ENCODE data around the gene PPP1R14C. TPM values are rescaled to one million over a fixed set of nuclear protein-coding genes. Genes with fewer than 3 reads are reported as not detected.

The PPP1R14C gene
- total and polyA plus RNA-seq, 2 donors (not counting 3 experiments of a cell fraction or from before 2014, with no cell fraction given): not detected

GRCh38 chr6:150203871-150204545 is 61.2 kb downstream of the PPP1R14C start:
- H3K36me3 ChIP-seq (ENCODE audit: control insufficient read depth in 2 of 2, extremely low read depth in 1 of 2, insufficient read depth in 2 of 2, low read length in 2 of 2): no peaks in the 10 kb centered on the region
- no TSS peak for BruUV-seq (replicated peaks)
- dilution Hi-C loops (cut with MboI; ENCODE audit: extremely low pct_ligation_motif_present, low sequenced_read_pairs) (no loop called here), intact Hi-C loops (cut with micrococcal nuclease) (no loop called here)
- H2AFZ ChIP-seq (ENCODE audit: low read depth, low read length): no peak overlapping the region
- H3K4me3 ChIP-seq (replicated peaks in 1 of 3; ENCODE audit: insufficient read depth in 1 of 3, low read depth in 1 of 3, low read length in 3 of 3): no peak overlapping the region
- TF ChIP-seq CTCF (IDR thresholded peaks at IDR 0.05; ENCODE audit: extremely low read depth in 1 of 2, insufficient read depth in 1 of 2, low read depth in 1 of 2, low read length in 2 of 2) (no peak), POLR2A (IDR thresholded peaks at IDR 0.05; ENCODE audit: low read depth, low read length) (no peak), POLR2AphosphoS5 (IDR thresholded peaks at IDR 0.05; ENCODE audit: insufficient read depth, low read depth, low read length) (no peak), MYC (IDR thresholded peaks at IDR 0.05; ENCODE audit: low read depth, low read length) (no peak), MAX (IDR thresholded peaks at IDR 0.05; ENCODE audit: insufficient read depth, insufficient read length) (no peak)
- no peaks in the 10 kb centered on the region for H3K9me3 ChIP-seq (replicated peaks; ENCODE audit: control insufficient read depth, insufficient read depth, low read length)
- H3K9me1 ChIP-seq (replicated peaks; ENCODE audit: control insufficient read depth, extremely low read depth, insufficient read depth, low read length): no peaks in the 10 kb centered on the region
- H4K20me1 ChIP-seq (replicated peaks; ENCODE audit: control insufficient read depth, extremely low read depth, insufficient read depth, low read length): no peaks in the 10 kb centered on the region
- H3K79me2 ChIP-seq (ENCODE audit: control insufficient read depth, insufficient read depth, low read length): no peaks in the 10 kb centered on the region
- no peak overlapping the region for H3K27ac ChIP-seq (ENCODE audit: insufficient read depth, low read depth, low read length)
- no peaks in the 10 kb centered on the region for H3K4me1 ChIP-seq (ENCODE audit: control insufficient read depth, extremely low read depth, insufficient read depth, low read length)
- CTCF ChIA-PET: no interaction called here
- DNase-seq (ENCODE audit: low read depth, low spot score) (no peak), FAIRE-seq (no peak)
- no peak overlapping the region for H3K4me2 ChIP-seq (ENCODE audit: insufficient read depth, low read length)
- no peaks in the 10 kb centered on the region for H3K27me3 ChIP-seq (ENCODE audit: control insufficient read depth in 2 of 2, insufficient read depth in 2 of 2, low read length in 2 of 2)
- POLR2A ChIA-PET: no interaction called here
- no peak overlapping the region for H3K9ac ChIP-seq (replicated peaks; ENCODE audit: extremely low read depth, insufficient read depth, low read length)

Measured in endothelial cell of umbilical vein (primary cell).